Thyroid gland (tissue), 4 donors: Measurements from ENCODE around the gene ITGAV.

Experiments
- CTCF ChIP-seq, 6 experiments: fragments of 200-600 bp in 3 of 6; fragments of 450-650 bp in 3 of 6; sonication (generic) in 3 of 6; IDR thresholded peaks; one replicate each; pipeline ENCODE4 v1.5.1; 2016 to 2019; ENCODE audit warnings: antibody characterized with exemption in 6 of 6, mild to moderate bottlenecking in 2 of 6, inconsistent platforms in 1 of 6, moderate library complexity in 1 of 6
- POLR2A ChIP-seq, 2 donors: fragments of 450-650 bp; IDR thresholded peaks; one replicate each; pipeline ENCODE4 v1.6.1; 2017; ENCODE audit warnings: antibody characterized with exemption in 2 of 2, mild to moderate bottlenecking in 2 of 2, moderate library complexity in 1 of 2

GRCh38 chr2:186659383-186659782, 69.5 kb downstream of the ITGAV start:
- TF ChIP-seq CTCF (IDR thresholded peaks at IDR 0.05) (no peak), POLR2A (IDR thresholded peaks at IDR 0.05) (no peak)
